Breast epithelium (tissue), 4 donors: ENCODE measurements around the gene TMIE. TPM values are rescaled to one million over a fixed set of nuclear protein-coding genes. Genes with fewer than 3 reads are reported as not detected.
A peak's percentile ranks its signal among the peaks of the same experiment; 100 is the strongest.

Experiments used
- DNase-seq, 2 donors: peaks; one replicate each; pipeline ENCODE4 v3.0.0-alpha.2; 2019; ENCODE audit warnings: low spot score in 2 of 2
- H3K27ac ChIP-seq, 2 donors: fragments of 200-600 bp; sonication (generic) in 1 of 2; one replicate each; pipeline ENCODE4 v1.5.1; 2016 to 2019; ENCODE audit warnings: mild to moderate bottlenecking in 1 of 2
- H3K27me3 ChIP-seq, 2 donors: fragments of 200-600 bp; sonication (generic) in 1 of 2; one replicate each; pipeline versions ENCODE4 v1.5.1 to v1.6.0; 2017 to 2019; ENCODE audit warnings: control low read depth in 1 of 2, mild to moderate bottlenecking in 1 of 2
- H3K36me3 ChIP-seq: fragments of 200-600 bp; one replicate; pipeline ENCODE4 v1.5.1; 2019
- H3K4me1 ChIP-seq, 2 donors: fragments of 200-600 bp; sonication (generic); one replicate each; pipeline ENCODE4 v1.5.1; 2016 to 2019; ENCODE audit warnings: control low read depth in 1 of 2
- H3K4me3 ChIP-seq, 3 donors: fragments of 200-600 bp; sonication (generic); 1 replicate in 2 of 3; 2 replicates in 1 of 3; pipeline ENCODE4 v1.5.1; 2016 to 2019; ENCODE audit warnings: mild to moderate bottlenecking in 3 of 3, moderate library complexity in 2 of 3
- H3K9me3 ChIP-seq, 2 donors: fragments of 200-600 bp; sonication (generic) in 1 of 2; one replicate each; pipeline ENCODE4 v1.5.1; 2016 to 2019; ENCODE audit warnings: control low read depth in 1 of 2
- CTCF ChIP-seq, 3 donors: fragments of 450-650 bp; IDR thresholded peaks; one replicate each; pipeline ENCODE4 v1.5.1; 2016 to 2017; ENCODE audit warnings: antibody characterized with exemption in 3 of 3, mild to moderate bottlenecking in 3 of 3, moderate library complexity in 3 of 3
- POLR2A ChIP-seq: fragments of 450-650 bp; IDR thresholded peaks from one replicate; pipeline ENCODE4 v1.6.1; 2016; ENCODE audit warnings: antibody characterized with exemption, mild to moderate bottlenecking, moderate library complexity
- POLR2AphosphoS5 ChIP-seq, 3 donors: sonication (generic); formaldehyde crosslinking; IDR thresholded peaks; one replicate each; pipeline ENCODE4 v1.6.1; 2017; ENCODE audit warnings: antibody characterized with exemption in 3 of 3
- intact Hi-C: fragments of 100-400 bp; cut with DNase I; formaldehyde crosslinking; loops from one replicate; pipeline ENCODE4 v1.15.1; 2023; ENCODE audit warnings: low total_unique reads
- total RNA-seq, 3 donors: library from RNA; depleted of rRNA; stranded (reverse); fragments of >200 nt; gene quantifications; one replicate each; pipeline ENCODE4 v1.1.0, GENCODE V29; 2016

The TMIE gene
- total RNA-seq, 3 donors from 2014 or later, result not detected

- Histone ChIP-seq H3K4me1 (peaks cover 0 to 4% of the 10 kb centered on the region in 2 donors), H3K36me3 (no peaks in the 10 kb centered on the region), H3K27ac (no peak overlapping the region), H3K27me3 (no peaks in the 10 kb centered on the region), H3K4me3 (no peak overlapping the region), H3K9me3 (no peaks in the 10 kb centered on the region)
- TF ChIP-seq POLR2AphosphoS5 (IDR thresholded peaks at IDR 0.05) (no peak), POLR2A (no peak), CTCF (IDR thresholded peaks at IDR 0.05) (no peak)
- intact Hi-C loops, result no loop called here
- DNase-seq, result peak in 1 of 2 donors; percentile 42
Measured at GRCh38 chr3:46667061-46667621, 34.1 kb upstream of the TMIE start.

GRCh38 chr3:46667657-46668056 lies 33.5 kb upstream of the TMIE start:
- peaks cover 0 to 4% of the 10 kb centered on the region in 2 donors for H3K4me1 ChIP-seq
- DNase-seq, result peak in 1 of 2 donors; percentile 48
- H3K4me3 ChIP-seq, result no peak overlapping the region
- no peaks in the 10 kb centered on the region for H3K27me3 ChIP-seq
- no peaks in the 10 kb centered on the region for H3K36me3 ChIP-seq
- no peaks in the 10 kb centered on the region for H3K9me3 ChIP-seq
- no peak for TF ChIP-seq CTCF (IDR thresholded peaks at IDR 0.05)
- no peak for TF ChIP-seq POLR2A
- TF ChIP-seq POLR2AphosphoS5 (IDR thresholded peaks at IDR 0.05), result no peak
- intact Hi-C loops, result no loop called here
- H3K27ac ChIP-seq, result no peak overlapping the region

GRCh38 chr3:46668116-46668515 lies 33.1 kb upstream of the TMIE start:
- TF ChIP-seq POLR2A (no peak), POLR2AphosphoS5 (IDR thresholded peaks at IDR 0.05) (no peak), CTCF (IDR thresholded peaks at IDR 0.05) (no peak)
- no peaks in the 10 kb centered on the region for H3K9me3 ChIP-seq
- no peak overlapping the region for H3K4me3 ChIP-seq
- peak in 1 of 2 donors; percentile 47 for DNase-seq
- intact Hi-C loops, result no loop called here
- no peaks in the 10 kb centered on the region for H3K36me3 ChIP-seq
- no peak overlapping the region for H3K27ac ChIP-seq
- H3K27me3 ChIP-seq, result no peaks in the 10 kb centered on the region
- no peaks in the 10 kb centered on the region for H3K4me1 ChIP-seq

GRCh38 chr3:46668591-46668990 lies 32.6 kb upstream of the TMIE start:
- DNase-seq, result peak in 1 of 2 donors; percentile 34
- Histone ChIP-seq H3K9me3 (no peaks in the 10 kb centered on the region), H3K36me3 (no peaks in the 10 kb centered on the region), H3K4me3 (no peak overlapping the region), H3K4me1 (no peaks in the 10 kb centered on the region), H3K27ac (no peak overlapping the region), H3K27me3 (no peaks in the 10 kb centered on the region)
- no peak for TF ChIP-seq POLR2AphosphoS5 (IDR thresholded peaks at IDR 0.05)
- no peak for TF ChIP-seq CTCF (IDR thresholded peaks at IDR 0.05)
- TF ChIP-seq POLR2A, result no peak
- intact Hi-C loops, result no loop called here

GRCh38 chr3:46669191-46669999 lies 31.8 kb upstream of the TMIE start:
- Histone ChIP-seq H3K27ac (no peak overlapping the region), H3K27me3 (no peaks in the 10 kb centered on the region), H3K4me1 (no peaks in the 10 kb centered on the region), H3K4me3 (no peak overlapping the region), H3K36me3 (no peaks in the 10 kb centered on the region), H3K9me3 (no peaks in the 10 kb centered on the region)
- TF ChIP-seq POLR2AphosphoS5 (IDR thresholded peaks at IDR 0.05) (no peak), CTCF (IDR thresholded peaks at IDR 0.05) (no peak), POLR2A (no peak)
- peak in 1 of 2 donors; percentile 45 for DNase-seq
- intact Hi-C loops, result no loop called here
